SJSA1 (cell line): ENCODE results near the gene SRSF11. TPM values are rescaled to one million over a fixed set of nuclear protein-coding genes. Genes with fewer than 3 reads are reported as not detected.

ENCODE experiments used
- DNase-seq, 2 experiments: peaks; one replicate each; pipeline ENCODE4 v3.0.0-alpha.2; 2015 to 2020; ENCODE audit warnings: low spot score in 2 of 2, low read depth in 1 of 2
- H3K27ac ChIP-seq: fragments of 250-450 bp; sonication (Bioruptor Pico); 2 replicates; pipeline ENCODE4 v1.5.1; 2020; ENCODE audit warnings: mild to moderate bottlenecking, moderate library complexity
- H3K27me3 ChIP-seq: fragments of 250-450 bp; sonication (Bioruptor Pico); replicated peaks from 2 replicates; pipeline ENCODE4 v1.5.1; 2020; ENCODE audit warnings: mild to moderate bottlenecking, moderate library complexity
- H3K36me3 ChIP-seq: fragments of 250-450 bp; sonication (Bioruptor Pico); 2 replicates; pipeline ENCODE4 v1.5.1; 2020; ENCODE audit warnings: mild to moderate bottlenecking
- H3K4me1 ChIP-seq: fragments of 250-450 bp; sonication (Bioruptor Pico); replicated peaks from 2 replicates; pipeline ENCODE4 v1.6.1; 2021; ENCODE audit warnings: mild to moderate bottlenecking
- H3K4me3 ChIP-seq: fragments of 250-450 bp; sonication (Bioruptor Pico); 2 replicates; pipeline ENCODE4 v1.5.1; 2020; ENCODE audit warnings: mild to moderate bottlenecking
- H3K9me3 ChIP-seq: fragments of 250-450 bp; sonication (Bioruptor Pico); replicated peaks from 2 replicates; pipeline ENCODE4 v1.5.1; 2020; ENCODE audit warnings: mild to moderate bottlenecking
- total RNA-seq: library from RNA; depleted of rRNA; stranded (reverse); fragments of >200 nt; shearing (Covaris generic); gene quantifications from 2 replicates; pipeline ENCODE4 v1.2.3, GENCODE V29; 2014

Gene SRSF11
- total RNA-seq, 1 experiment from 2014 or later, result 114 TPM

GRCh38 chr1:70234733-70235132, 13.6 kb downstream of the SRSF11 start:
- no peaks in the 10 kb centered on the region for H3K4me1 ChIP-seq
- no peaks in the 10 kb centered on the region for H3K9me3 ChIP-seq
- peaks cover 95% of the 10 kb centered on the region for H3K36me3 ChIP-seq
- H3K4me3 ChIP-seq, result no peak overlapping the region
- no peaks in the 10 kb centered on the region for H3K27me3 ChIP-seq
- H3K27ac ChIP-seq, result no peak overlapping the region
- DNase-seq, result no peak

- H3K27me3 ChIP-seq, result no peaks in the 10 kb centered on the region
- H3K36me3 ChIP-seq, result peaks cover 95% of the 10 kb centered on the region
- no peak overlapping the region for H3K4me3 ChIP-seq
Measured at GRCh38 chr1:70239940-70240339, 18.8 kb downstream of the SRSF11 start.

GRCh38 chr1:70247122-70247521, 25.9 kb downstream of the SRSF11 start:
- Histone ChIP-seq H3K9me3 (no peaks in the 10 kb centered on the region), H3K27ac (no peak overlapping the region), H3K36me3 (peaks cover 97% of the 10 kb centered on the region), H3K4me3 (no peak overlapping the region), H3K27me3 (no peaks in the 10 kb centered on the region), H3K4me1 (no peaks in the 10 kb centered on the region)
- no peak for DNase-seq

More at GRCh38 chr1:70239940-70240339, 18.8 kb downstream of the SRSF11 start:
- no peak overlapping the region for H3K27ac ChIP-seq
- DNase-seq, result no peak
- no peaks in the 10 kb centered on the region for H3K4me1 ChIP-seq
- H3K9me3 ChIP-seq, result no peaks in the 10 kb centered on the region

- Histone ChIP-seq H3K27me3 (no peaks in the 10 kb centered on the region), H3K36me3 (peaks cover 99% of the 10 kb centered on the region), H3K27ac (no peak overlapping the region), H3K9me3 (no peaks in the 10 kb centered on the region), H3K4me1 (no peaks in the 10 kb centered on the region), H3K4me3 (no peak overlapping the region)
- no peak for DNase-seq
Measured at GRCh38 chr1:70247768-70248167, 26.6 kb downstream of the SRSF11 start.

- Histone ChIP-seq H3K4me1 (no peaks in the 10 kb centered on the region), H3K9me3 (no peaks in the 10 kb centered on the region), H3K36me3 (peaks cover 94% of the 10 kb centered on the region), H3K27me3 (no peaks in the 10 kb centered on the region), H3K4me3 (no peak overlapping the region), H3K27ac (no peak overlapping the region)
- DNase-seq, result no peak
Measured at GRCh38 chr1:70248729-70249128, 27.5 kb downstream of the SRSF11 start.

GRCh38 chr1:70256664-70257063, 35.5 kb downstream of the SRSF11 start:
- Histone ChIP-seq H3K4me1 (no peaks in the 10 kb centered on the region), H3K4me3 (no peak overlapping the region), H3K36me3 (peaks cover 23% of the 10 kb centered on the region), H3K27ac (no peak overlapping the region), H3K9me3 (no peaks in the 10 kb centered on the region), H3K27me3 (no peaks in the 10 kb centered on the region)
- DNase-seq, result no peak

- Histone ChIP-seq H3K9me3 (no peaks in the 10 kb centered on the region), H3K27me3 (no peaks in the 10 kb centered on the region), H3K4me1 (no peaks in the 10 kb centered on the region), H3K27ac (no peak overlapping the region), H3K4me3 (no peak overlapping the region), H3K36me3 (peaks cover 38% of the 10 kb centered on the region)
- DNase-seq, result no peak
Measured at GRCh38 chr1:70264839-70265238, 43.7 kb downstream of the SRSF11 start.

- Histone ChIP-seq H3K4me3 (no peak overlapping the region), H3K9me3 (no peaks in the 10 kb centered on the region), H3K27me3 (no peaks in the 10 kb centered on the region), H3K4me1 (no peaks in the 10 kb centered on the region), H3K36me3 (peaks cover 46% of the 10 kb centered on the region), H3K27ac (no peak overlapping the region)
- DNase-seq, result no peak
Measured at GRCh38 chr1:70265946-70266345, 44.8 kb downstream of the SRSF11 start.

GRCh38 chr1:70277875-70278274, 56.7 kb downstream of the SRSF11 start:
- H3K9me3 ChIP-seq, result no peaks in the 10 kb centered on the region
- H3K4me3 ChIP-seq, result no peak overlapping the region
- H3K27me3 ChIP-seq, result no peaks in the 10 kb centered on the region
- no peak for DNase-seq
- H3K27ac ChIP-seq, result no peak overlapping the region
- H3K36me3 ChIP-seq, result peaks cover 59% of the 10 kb centered on the region
- no peaks in the 10 kb centered on the region for H3K4me1 ChIP-seq

- Histone ChIP-seq H3K27ac (no peak overlapping the region), H3K9me3 (no peaks in the 10 kb centered on the region), H3K4me1 (no peaks in the 10 kb centered on the region), H3K27me3 (no peaks in the 10 kb centered on the region), H3K36me3 (peaks cover 51% of the 10 kb centered on the region), H3K4me3 (no peak overlapping the region)
- DNase-seq, result no peak
Measured at GRCh38 chr1:70278710-70279109, 57.5 kb downstream of the SRSF11 start.

- no peak overlapping the region for H3K4me3 ChIP-seq
- no peaks in the 10 kb centered on the region for H3K9me3 ChIP-seq
- no peak overlapping the region for H3K27ac ChIP-seq
- no peaks in the 10 kb centered on the region for H3K27me3 ChIP-seq
- peaks cover 30% of the 10 kb centered on the region for H3K36me3 ChIP-seq
- no peaks in the 10 kb centered on the region for H3K4me1 ChIP-seq
- no peak for DNase-seq
Measured at GRCh38 chr1:70284366-70284765, 63.2 kb downstream of the SRSF11 start.

- no peak overlapping the region for H3K27ac ChIP-seq
- H3K27me3 ChIP-seq, result no peaks in the 10 kb centered on the region
- no peak for DNase-seq
- peaks cover 11% of the 10 kb centered on the region for H3K4me1 ChIP-seq
- H3K9me3 ChIP-seq, result no peaks in the 10 kb centered on the region
- H3K36me3 ChIP-seq, result peaks cover 15% of the 10 kb centered on the region
- no peak overlapping the region for H3K4me3 ChIP-seq
Measured at GRCh38 chr1:70286453-70286852, 65.3 kb downstream of the SRSF11 start.

- no peaks in the 10 kb centered on the region for H3K27me3 ChIP-seq
- no peak overlapping the region for H3K27ac ChIP-seq
- DNase-seq, result no peak
- H3K9me3 ChIP-seq, result no peaks in the 10 kb centered on the region
- no peak overlapping the region for H3K4me3 ChIP-seq
- H3K36me3 ChIP-seq, result peaks cover 20% of the 10 kb centered on the region
- peaks cover 11% of the 10 kb centered on the region for H3K4me1 ChIP-seq
Measured at GRCh38 chr1:70288166-70288565, 67.0 kb downstream of the SRSF11 start.

- Histone ChIP-seq H3K9me3 (no peaks in the 10 kb centered on the region), H3K27ac (peak overlapping the region; percentile 49), H3K4me3 (no peak overlapping the region), H3K36me3 (peaks cover 29% of the 10 kb centered on the region), H3K4me1 (peaks cover 11% of the 10 kb centered on the region), H3K27me3 (no peaks in the 10 kb centered on the region)
- peak in 1 of 2 experiments; percentile 71 for DNase-seq
Measured at GRCh38 chr1:70290218-70290617, 69.0 kb downstream of the SRSF11 start.

- no peak for DNase-seq
- H3K4me1 ChIP-seq, result peaks cover 11% of the 10 kb centered on the region
- H3K4me3 ChIP-seq, result no peak overlapping the region
- H3K36me3 ChIP-seq, result peaks cover 45% of the 10 kb centered on the region
- H3K27me3 ChIP-seq, result no peaks in the 10 kb centered on the region
- H3K27ac ChIP-seq, result no peak overlapping the region
- no peaks in the 10 kb centered on the region for H3K9me3 ChIP-seq
Measured at GRCh38 chr1:70293186-70293843, 72.1 kb downstream of the SRSF11 start.
